ENCODE data around the gene TXNDC17. TPM values are rescaled to one million over a fixed set of nuclear protein-coding genes. Genes with fewer than 3 reads are reported as not detected.
A peak's percentile ranks its signal among the peaks of the same experiment; 100 is the strongest.

The TXNDC17 gene
- total RNA-seq, 3 donors from 2014 or later: 125 to 145 (median 134) TPM

DNA sequence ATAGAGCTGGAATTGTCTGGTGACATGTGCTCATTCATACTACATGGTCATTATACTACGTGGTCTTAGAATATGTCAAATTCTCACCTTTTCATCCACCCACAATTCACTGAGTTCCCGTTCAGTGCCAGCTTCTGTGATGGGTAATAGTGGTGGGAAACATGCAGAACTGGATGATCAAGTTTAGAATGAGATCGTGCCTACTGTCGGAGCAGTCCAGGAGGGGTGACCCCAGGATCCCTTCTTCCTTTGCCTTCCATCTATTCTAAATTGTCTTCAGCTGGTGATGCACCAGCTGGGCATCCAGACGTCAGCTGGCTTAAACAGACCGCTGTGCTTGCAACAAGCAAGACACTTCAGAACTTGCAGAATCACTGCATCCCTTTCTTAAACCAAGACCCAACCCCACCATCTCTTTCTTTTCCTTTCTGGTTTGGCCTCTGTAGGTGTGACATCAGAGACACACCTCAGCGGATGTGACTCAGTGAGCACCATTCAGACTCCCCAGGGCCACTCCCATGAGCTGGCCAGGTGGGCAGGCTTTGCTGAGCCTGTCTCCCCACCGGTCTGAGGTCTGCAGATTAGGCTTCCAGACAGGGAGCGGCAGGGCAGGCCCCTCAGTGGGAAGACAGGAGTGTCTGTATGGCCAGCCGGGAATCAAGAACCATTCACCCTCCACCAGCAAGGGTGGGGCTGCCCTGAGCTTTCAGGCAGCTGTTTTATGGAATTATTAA lies 28.8 kb downstream of the TXNDC17 start:
- no peak overlapping the region for H3K27ac ChIP-seq
- no peaks in the 10 kb centered on the region for H3K27me3 ChIP-seq
- intact Hi-C loops (cut with DNase I; ENCODE audit: low total_unique reads): no loop called here
- TF ChIP-seq POLR2AphosphoS5 (IDR thresholded peaks at IDR 0.05): no peak
- TF ChIP-seq, protein P1, sequence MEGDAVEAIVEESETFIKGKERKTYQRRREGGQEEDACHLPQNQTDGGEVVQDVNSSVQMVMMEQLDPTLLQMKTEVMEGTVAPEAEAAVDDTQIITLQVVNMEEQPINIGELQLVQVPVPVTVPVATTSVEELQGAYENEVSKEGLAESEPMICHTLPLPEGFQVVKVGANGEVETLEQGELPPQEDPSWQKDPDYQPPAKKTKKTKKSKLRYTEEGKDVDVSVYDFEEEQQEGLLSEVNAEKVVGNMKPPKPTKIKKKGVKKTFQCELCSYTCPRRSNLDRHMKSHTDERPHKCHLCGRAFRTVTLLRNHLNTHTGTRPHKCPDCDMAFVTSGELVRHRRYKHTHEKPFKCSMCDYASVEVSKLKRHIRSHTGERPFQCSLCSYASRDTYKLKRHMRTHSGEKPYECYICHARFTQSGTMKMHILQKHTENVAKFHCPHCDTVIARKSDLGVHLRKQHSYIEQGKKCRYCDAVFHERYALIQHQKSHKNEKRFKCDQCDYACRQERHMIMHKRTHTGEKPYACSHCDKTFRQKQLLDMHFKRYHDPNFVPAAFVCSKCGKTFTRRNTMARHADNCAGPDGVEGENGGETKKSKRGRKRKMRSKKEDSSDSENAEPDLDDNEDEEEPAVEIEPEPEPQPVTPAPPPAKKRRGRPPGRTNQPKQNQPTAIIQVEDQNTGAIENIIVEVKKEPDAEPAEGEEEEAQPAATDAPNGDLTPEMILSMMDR (IDR thresholded peaks at IDR 0.05): no peak
- TF ChIP-seq POLR2A (IDR thresholded peaks at IDR 0.05): no peak
- no peaks in the 10 kb centered on the region for H3K9me3 ChIP-seq
- no peaks in the 10 kb centered on the region for H3K4me1 ChIP-seq
- DNase-seq (ENCODE audit: low spot score in 2 of 2): peak in 1 of 2 donors; percentile 36
- no peaks in the 10 kb centered on the region for H3K36me3 ChIP-seq
- no peak overlapping the region for H3K4me3 ChIP-seq

DNA sequence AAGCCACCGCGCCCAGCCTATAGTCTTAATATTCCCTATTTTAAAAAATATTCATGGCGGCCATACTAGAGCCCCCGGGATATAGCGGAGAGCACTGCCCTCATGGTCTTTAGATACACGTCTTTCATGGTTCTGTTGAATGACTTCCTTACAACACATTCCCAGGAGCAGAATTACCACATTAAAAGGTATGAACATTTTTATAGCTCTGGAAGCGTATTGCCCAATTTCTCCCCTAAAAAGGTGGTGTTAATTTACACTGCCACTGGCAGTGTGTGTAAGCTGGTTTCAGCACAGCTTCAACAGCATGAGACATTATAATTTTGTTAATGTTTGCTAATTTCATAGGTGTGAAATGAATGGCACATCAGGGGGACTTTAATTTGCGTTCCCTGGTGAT lies 29.7 kb downstream of the TXNDC17 start:
- H3K27ac ChIP-seq: no peak overlapping the region
- no peaks in the 10 kb centered on the region for H3K27me3 ChIP-seq
- DNase-seq (ENCODE audit: low spot score in 2 of 2): no peak
- intact Hi-C loops (cut with DNase I; ENCODE audit: low total_unique reads): no loop called here
- no peak for TF ChIP-seq POLR2A (IDR thresholded peaks at IDR 0.05)
- TF ChIP-seq POLR2AphosphoS5 (IDR thresholded peaks at IDR 0.05): no peak
- TF ChIP-seq, protein P1 (IDR thresholded peaks at IDR 0.05): no peak
- no peaks in the 10 kb centered on the region for H3K4me1 ChIP-seq
- H3K4me3 ChIP-seq: no peak overlapping the region
- H3K36me3 ChIP-seq: no peaks in the 10 kb centered on the region
- no peaks in the 10 kb centered on the region for H3K9me3 ChIP-seq

DNA sequence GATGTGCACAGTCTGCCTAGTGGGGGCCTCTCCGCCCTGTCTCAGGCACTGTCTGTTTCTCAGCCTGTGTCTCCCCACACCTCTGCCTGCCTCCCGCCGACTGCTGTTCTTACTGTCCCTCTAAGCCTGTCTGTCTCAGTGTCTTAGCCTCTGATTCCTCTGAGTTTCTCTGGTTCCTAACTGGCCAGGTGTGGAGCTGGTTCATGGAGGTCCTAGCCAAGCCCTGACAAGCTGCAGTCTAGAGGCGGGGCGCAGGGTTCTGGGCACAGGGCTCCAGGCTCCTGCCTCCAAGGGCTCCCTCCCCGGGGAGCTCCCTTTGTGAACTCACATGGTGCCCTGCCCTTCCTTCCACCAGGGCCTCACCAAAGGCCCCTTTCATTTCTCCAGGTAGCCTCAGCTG lies 30.1 kb downstream of the TXNDC17 start:
- no peak overlapping the region for H3K27ac ChIP-seq
- intact Hi-C loops (cut with DNase I; ENCODE audit: low total_unique reads): no loop called here

DNA sequence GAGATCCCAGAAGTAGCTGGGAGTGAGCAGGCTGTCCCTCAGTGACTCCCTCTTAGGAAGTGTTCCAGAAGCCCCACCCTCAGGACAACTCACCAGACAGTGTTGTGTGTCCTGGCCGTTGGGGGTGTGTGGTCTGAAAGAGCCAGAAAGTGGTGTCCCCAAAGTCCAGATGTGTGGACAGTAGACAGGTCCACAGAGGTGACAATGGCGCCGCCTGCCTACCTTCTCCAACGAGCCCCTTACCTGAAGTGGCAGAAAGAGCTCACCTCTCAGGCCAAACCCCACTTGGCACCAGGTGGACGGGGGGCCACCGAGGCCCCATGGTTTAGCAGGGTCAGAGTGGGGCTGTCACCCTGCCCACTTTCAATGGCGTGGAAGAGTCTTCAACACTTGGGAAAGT lies 30.6 kb downstream of the TXNDC17 start:
- TF ChIP-seq POLR2A (IDR thresholded peaks at IDR 0.05) (no peak), POLR2AphosphoS5 (IDR thresholded peaks at IDR 0.05) (no peak)
- TF ChIP-seq, protein P1 (IDR thresholded peaks at IDR 0.05): no peak
- no peaks in the 10 kb centered on the region for H3K27me3 ChIP-seq

More for the DNA sequence above, 30.1 kb downstream of the TXNDC17 start:
- Histone ChIP-seq H3K4me3 (no peak overlapping the region), H3K4me1 (no peaks in the 10 kb centered on the region), H3K27me3 (no peaks in the 10 kb centered on the region), H3K9me3 (no peaks in the 10 kb centered on the region), H3K36me3 (no peaks in the 10 kb centered on the region)
- DNase-seq (ENCODE audit: low spot score in 2 of 2): peak in 1 of 2 donors; percentile 20
- TF ChIP-seq POLR2AphosphoS5 (IDR thresholded peaks at IDR 0.05) (no peak), POLR2A (IDR thresholded peaks at IDR 0.05) (no peak)
- TF ChIP-seq, protein P1 (IDR thresholded peaks at IDR 0.05): no peak

DNA sequence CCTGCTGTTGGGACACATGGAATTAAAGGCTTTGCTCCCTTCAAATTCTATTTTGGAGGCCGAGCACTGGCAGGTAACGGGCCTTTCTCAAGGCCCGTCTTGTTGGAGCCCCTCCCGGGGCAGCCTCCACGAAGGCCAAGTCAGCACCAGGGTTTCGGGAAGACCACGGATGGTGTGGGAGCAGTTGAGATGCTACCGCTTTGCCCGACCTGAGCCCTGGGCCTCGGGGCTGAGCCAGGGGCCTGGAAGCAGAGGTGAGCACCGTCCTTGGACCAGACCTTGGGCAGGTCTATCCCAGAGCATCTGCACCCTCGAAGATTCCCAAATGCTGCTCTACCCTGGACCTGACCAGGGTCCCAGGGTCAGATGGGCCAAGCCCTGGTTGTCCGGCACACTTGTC lies 33.7 kb downstream of the TXNDC17 start:
- no peaks in the 10 kb centered on the region for H3K9me3 ChIP-seq
- TF ChIP-seq, protein P1 (IDR thresholded peaks at IDR 0.05): no peak
- TF ChIP-seq POLR2A (IDR thresholded peaks at IDR 0.05) (no peak), POLR2AphosphoS5 (IDR thresholded peaks at IDR 0.05) (no peak)
- intact Hi-C loops (cut with DNase I; ENCODE audit: low total_unique reads): no loop called here
- no peak overlapping the region for H3K27ac ChIP-seq
- no peaks in the 10 kb centered on the region for H3K27me3 ChIP-seq
- H3K36me3 ChIP-seq: no peaks in the 10 kb centered on the region
- DNase-seq (ENCODE audit: low spot score in 2 of 2): no peak
- no peak overlapping the region for H3K4me3 ChIP-seq
- H3K4me1 ChIP-seq: no peaks in the 10 kb centered on the region

More for the DNA sequence above, 30.6 kb downstream of the TXNDC17 start:
- no peaks in the 10 kb centered on the region for H3K4me1 ChIP-seq
- H3K4me3 ChIP-seq: no peak overlapping the region
- no peaks in the 10 kb centered on the region for H3K9me3 ChIP-seq
- intact Hi-C loops (cut with DNase I; ENCODE audit: low total_unique reads): no loop called here
- H3K36me3 ChIP-seq: no peaks in the 10 kb centered on the region
- no peak overlapping the region for H3K27ac ChIP-seq
- peak in 1 of 2 donors; percentile 40 for DNase-seq (ENCODE audit: low spot score in 2 of 2)

All from breast epithelium (tissue), 4 donors.